Omental fat pad (tissue), 4 donors: ENCODE measurements around the gene ANKS1B. TPM values are rescaled to one million over a fixed set of nuclear protein-coding genes. Genes with fewer than 3 reads are reported as not detected.
A peak's percentile ranks its signal among the peaks of the same experiment; 100 is the strongest.

Experiments used
- ATAC-seq: fragments of 150-250 bp; one replicate; pipeline ENCODE4 v1.9.1; 2016; ENCODE audit warnings: mild to moderate bottlenecking, moderate library complexity; ENCODE audit not compliant: low FRiP score
- DNase-seq: peaks from one replicate; pipeline ENCODE4 v3.0.0-alpha.2; 2019; ENCODE audit warnings: low spot score
- CTCF ChIP-seq, 3 donors: fragments of 450-650 bp; IDR thresholded peaks; one replicate each; pipeline ENCODE4 v1.5.1; 2016 to 2017; ENCODE audit warnings: antibody characterized with exemption in 3 of 3, mild to moderate bottlenecking in 3 of 3, moderate library complexity in 2 of 3
- total RNA-seq, 4 donors: library from RNA; depleted of rRNA; stranded (reverse); fragments of >200 nt; gene quantifications; one replicate each; pipeline ENCODE4 v1.1.0, GENCODE V29; 2016

ANKS1B gene
- total RNA-seq, 4 donors from 2014 or later: 5.5 to 26.4 (median 7.6) TPM

- no peak for DNase-seq
- peak; percentile 51 for ATAC-seq
- no peak for TF ChIP-seq CTCF (IDR thresholded peaks at IDR 0.05)
These were observed 72.8 kb downstream of the ANKS1B start for GRCh38 chr12:99911967-99912366.

- DNase-seq: no peak
- TF ChIP-seq CTCF (IDR thresholded peaks at IDR 0.05): no peak
- ATAC-seq: peak; percentile 89
These were observed 73.7 kb downstream of the ANKS1B start for GRCh38 chr12:99911081-99911480.

GRCh38 chr12:99910342-99910741 is 74.4 kb downstream of the ANKS1B start:
- TF ChIP-seq CTCF (IDR thresholded peaks at IDR 0.05): no peak
- no peak for DNase-seq
- ATAC-seq: no peak

GRCh38 chr12:99906786-99907579 is 77.8 kb downstream of the ANKS1B start:
- no peak for TF ChIP-seq CTCF (IDR thresholded peaks at IDR 0.05)
- no peak for DNase-seq
- ATAC-seq: no peak

- no peak for ATAC-seq
- DNase-seq: no peak
- TF ChIP-seq CTCF (IDR thresholded peaks at IDR 0.05): no peak
These were observed 83.6 kb downstream of the ANKS1B start for GRCh38 chr12:99901181-99901580.

GRCh38 chr12:99898645-99899044 is 86.1 kb downstream of the ANKS1B start:
- DNase-seq: no peak
- TF ChIP-seq CTCF (IDR thresholded peaks at IDR 0.05): no peak
- no peak for ATAC-seq

- no peak for DNase-seq
- no peak for TF ChIP-seq CTCF (IDR thresholded peaks at IDR 0.05)
- ATAC-seq: no peak
These were observed 105.3 kb downstream of the ANKS1B start for GRCh38 chr12:99879439-99879838.
